BLaER1 treated with 17β-estradiol and CSF1 and Interleukin-3, amounts not matched to agents 10 nM and 100 nM (cell line): ENCODE data around the gene KLC3.

Experiments
- H3K27ac ChIP-seq, 11 experiments: shearing (Covaris generic); formaldehyde crosslinking; 2 replicates each; pipeline ENCODE4 v1.8.1; 2022
- H3K27me3 ChIP-seq, 11 experiments: shearing (Covaris generic); formaldehyde crosslinking; 2 replicates each; pipeline ENCODE4 v1.8.1; 2022
- H3K36me3 ChIP-seq, 11 experiments: shearing (Covaris generic); formaldehyde crosslinking; 2 replicates each; pipeline ENCODE4 v1.8.1; 2022
- H3K4me1 ChIP-seq, 10 experiments: shearing (Covaris generic); formaldehyde crosslinking; 2 replicates each; pipeline ENCODE4 v1.8.1; 2022
- H3K4me2 ChIP-seq, 11 experiments: shearing (Covaris generic); formaldehyde crosslinking; 2 replicates each; pipeline ENCODE4 v1.8.1; 2022
- H3K4me3 ChIP-seq, 10 experiments: shearing (Covaris generic); formaldehyde crosslinking; 2 replicates each; pipeline ENCODE4 v1.8.1; 2022
- H3K9ac ChIP-seq, 11 experiments: shearing (Covaris generic); formaldehyde crosslinking; 2 replicates each; pipeline ENCODE4 v1.8.1; 2022
- H3K9me3 ChIP-seq, 11 experiments: shearing (Covaris generic); formaldehyde crosslinking; replicated peaks in 1 of 11; 2 replicates each; pipeline ENCODE4 v1.8.1; 2022
- H4K20me1 ChIP-seq, 11 experiments: shearing (Covaris generic); formaldehyde crosslinking; 2 replicates each; pipeline ENCODE4 v1.8.1; 2022
- Cebpa-rat ChIP-seq, 11 experiments: shearing (Covaris generic); IDR thresholded peaks; 2 replicates each; pipeline ENCODE4 v1.8.1; 2022

KLC3 gene

DNA sequence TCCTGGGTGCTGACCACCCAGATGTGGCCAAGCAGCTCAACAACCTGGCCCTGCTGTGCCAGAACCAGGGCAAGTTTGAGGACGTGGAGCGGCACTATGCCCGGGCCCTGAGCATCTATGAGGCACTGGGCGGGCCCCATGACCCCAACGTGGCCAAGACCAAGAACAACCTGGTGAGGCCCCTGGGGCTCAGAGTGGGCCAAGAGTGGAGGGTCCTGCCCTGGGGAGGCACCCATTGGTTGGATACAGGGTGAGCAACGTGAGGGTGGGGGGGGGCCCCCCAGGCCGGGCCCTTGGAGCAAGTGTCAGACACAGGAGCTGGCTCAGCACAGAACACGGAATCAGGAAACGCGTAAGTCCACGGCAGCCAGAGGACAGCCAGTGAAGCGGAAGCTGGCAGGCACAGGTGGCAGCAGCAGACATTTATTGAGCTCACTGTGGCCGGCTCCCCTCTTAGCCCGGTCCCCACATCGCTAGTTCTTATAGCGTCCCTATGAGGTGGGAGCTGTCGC is 8.9 kb downstream of the KLC3 start:
- no peaks in the 10 kb centered on the region for H3K9me3 ChIP-seq
- no peak overlapping the region for H3K4me2 ChIP-seq
- no peak overlapping the region for H3K9ac ChIP-seq
- no peak for TF ChIP-seq Cebpa-rat (IDR thresholded peaks at IDR 0.05)
- peaks cover 28 to 53% (median 37%) of the 10 kb centered on the region in 11 experiments for H3K36me3 ChIP-seq
- H3K4me3 ChIP-seq = no peak overlapping the region
- no peaks in the 10 kb centered on the region for H3K4me1 ChIP-seq
- H3K27ac ChIP-seq = no peak overlapping the region
- peaks cover 0 to 46% (median 0%) of the 10 kb centered on the region in 11 experiments; a peak in 4 of 22 replicates for H4K20me1 ChIP-seq
- H3K27me3 ChIP-seq = peaks cover 0 to 11% (median 6%) of the 10 kb centered on the region in 11 experiments; a peak in 8 of 22 replicates

GRCh38 chr19:45350477-45351058 is 10.0 kb downstream of the KLC3 start:
- H3K27me3 ChIP-seq = peaks cover 0 to 11% (median 6%) of the 10 kb centered on the region in 11 experiments; a peak in 8 of 22 replicates
- TF ChIP-seq Cebpa-rat (IDR thresholded peaks at IDR 0.05) = no peak
- no peak overlapping the region for H3K9ac ChIP-seq
- no peak overlapping the region for H3K4me3 ChIP-seq
- H3K4me2 ChIP-seq = no peak overlapping the region
- no peaks in the 10 kb centered on the region for H3K4me1 ChIP-seq
- peaks cover 37 to 64% (median 48%) of the 10 kb centered on the region in 11 experiments for H3K36me3 ChIP-seq
- H3K27ac ChIP-seq = no peak overlapping the region
- H3K9me3 ChIP-seq = no peaks in the 10 kb centered on the region
- peaks cover 0 to 52% (median 0%) of the 10 kb centered on the region in 11 experiments; a peak in 5 of 22 replicates for H4K20me1 ChIP-seq

GRCh38 chr19:45351401-45351952 is 10.9 kb downstream of the KLC3 start:
- Histone ChIP-seq H3K4me3 (no peak overlapping the region), H3K27me3 (peaks cover 0 to 5% (median 3%) of the 10 kb centered on the region in 11 experiments; a peak in 8 of 22 replicates), H3K27ac (no peak overlapping the region), H3K9ac (no peak overlapping the region), H3K4me2 (no peak overlapping the region), H3K9me3 (no peaks in the 10 kb centered on the region), H3K36me3 (peaks cover 37 to 73% (median 57%) of the 10 kb centered on the region in 11 experiments), H4K20me1 (peaks cover 0 to 62% (median 0%) of the 10 kb centered on the region in 11 experiments; a peak in 5 of 22 replicates), H3K4me1 (no peaks in the 10 kb centered on the region)
- TF ChIP-seq Cebpa-rat (IDR thresholded peaks at IDR 0.05) = no peak

- no peak overlapping the region for H3K9ac ChIP-seq
- no peaks in the 10 kb centered on the region for H3K27me3 ChIP-seq
- H3K27ac ChIP-seq = no peak overlapping the region
- no peak overlapping the region for H3K4me2 ChIP-seq
- TF ChIP-seq Cebpa-rat (IDR thresholded peaks at IDR 0.05) = no peak
- no peaks in the 10 kb centered on the region for H3K9me3 ChIP-seq
- H3K4me1 ChIP-seq = no peaks in the 10 kb centered on the region
- peaks cover 0 to 67% (median 0%) of the 10 kb centered on the region in 11 experiments; a peak in 5 of 22 replicates for H4K20me1 ChIP-seq
- H3K4me3 ChIP-seq = no peak overlapping the region
- H3K36me3 ChIP-seq = peaks cover 43 to 79% (median 63%) of the 10 kb centered on the region in 11 experiments
Measured at GRCh38 chr19:45352062-45352461, 11.5 kb downstream of the KLC3 start.

GRCh38 chr19:45352471-45352870 is 11.9 kb downstream of the KLC3 start:
- H3K36me3 ChIP-seq = peaks cover 47 to 82% (median 67%) of the 10 kb centered on the region in 11 experiments
- no peak overlapping the region for H3K9ac ChIP-seq
- TF ChIP-seq Cebpa-rat (IDR thresholded peaks at IDR 0.05) = no peak
- H4K20me1 ChIP-seq = peaks cover 0 to 69% (median 0%) of the 10 kb centered on the region in 11 experiments; a peak in 5 of 22 replicates
- H3K27me3 ChIP-seq = no peaks in the 10 kb centered on the region
- H3K4me1 ChIP-seq = no peaks in the 10 kb centered on the region
- no peak overlapping the region for H3K4me2 ChIP-seq
- no peaks in the 10 kb centered on the region for H3K9me3 ChIP-seq
- no peak overlapping the region for H3K4me3 ChIP-seq
- H3K27ac ChIP-seq = no peak overlapping the region

GRCh38 chr19:45352914-45353796 is 12.6 kb downstream of the KLC3 start:
- Histone ChIP-seq H3K4me3 (no peak overlapping the region), H3K27ac (no peak overlapping the region), H3K36me3 (peaks cover 48 to 88% (median 73%) of the 10 kb centered on the region in 11 experiments), H3K4me2 (no peak overlapping the region), H3K9ac (no peak overlapping the region), H3K4me1 (no peaks in the 10 kb centered on the region), H3K27me3 (no peaks in the 10 kb centered on the region), H3K9me3 (no peaks in the 10 kb centered on the region), H4K20me1 (peaks cover 0 to 69% (median 0%) of the 10 kb centered on the region in 11 experiments; a peak in 5 of 22 replicates)
- TF ChIP-seq Cebpa-rat (IDR thresholded peaks at IDR 0.05) = no peak

- no peak for TF ChIP-seq Cebpa-rat (IDR thresholded peaks at IDR 0.05)
- H3K4me2 ChIP-seq = no peak overlapping the region
- peaks cover 56 to 98% (median 84%) of the 10 kb centered on the region in 11 experiments for H3K36me3 ChIP-seq
- no peaks in the 10 kb centered on the region for H3K27me3 ChIP-seq
- H3K9me3 ChIP-seq = no peaks in the 10 kb centered on the region
- H3K4me1 ChIP-seq = no peaks in the 10 kb centered on the region
- H3K27ac ChIP-seq = no peak overlapping the region
- no peak overlapping the region for H3K9ac ChIP-seq
- H4K20me1 ChIP-seq = peaks cover 0 to 64% (median 0%) of the 10 kb centered on the region in 11 experiments; a peak in 5 of 22 replicates
- H3K4me3 ChIP-seq = no peak overlapping the region
Measured at GRCh38 chr19:45354241-45354842, 13.8 kb downstream of the KLC3 start.

DNA sequence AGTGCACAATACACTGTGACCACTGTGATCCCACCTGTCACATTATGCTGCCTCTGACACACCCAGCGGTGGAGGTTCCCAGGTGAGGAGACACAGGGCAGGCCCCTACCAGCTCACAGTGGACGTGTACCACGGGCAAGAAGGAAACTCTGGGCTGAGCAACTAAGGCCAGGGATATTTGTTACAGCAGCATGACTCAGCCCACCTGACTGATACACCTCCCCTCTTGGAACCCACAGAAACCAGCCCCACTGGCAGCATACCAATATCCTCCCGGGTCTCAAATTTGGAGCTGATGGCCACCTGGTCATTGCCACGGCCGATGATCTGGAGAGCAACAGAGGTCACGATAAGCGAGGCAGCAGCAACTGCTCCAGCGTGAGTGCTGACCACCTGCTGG is 14.9 kb downstream of the KLC3 start:
- H3K4me3 ChIP-seq = no peak overlapping the region
- peaks cover 0 to 64% (median 0%) of the 10 kb centered on the region in 11 experiments; a peak in 5 of 22 replicates for H4K20me1 ChIP-seq
- no peak overlapping the region for H3K9ac ChIP-seq
- no peaks in the 10 kb centered on the region for H3K27me3 ChIP-seq
- H3K36me3 ChIP-seq = peaks cover 56 to 98% (median 89%) of the 10 kb centered on the region in 11 experiments
- TF ChIP-seq Cebpa-rat (IDR thresholded peaks at IDR 0.05) = no peak
- H3K27ac ChIP-seq = no peak overlapping the region
- no peak overlapping the region for H3K4me2 ChIP-seq
- no peaks in the 10 kb centered on the region for H3K4me1 ChIP-seq
- no peaks in the 10 kb centered on the region for H3K9me3 ChIP-seq
